Left lobe of liver (tissue), 2 donors: Measurements from ENCODE around the gene GPR153. TPM values are rescaled to one million over a fixed set of nuclear protein-coding genes. Genes with fewer than 3 reads are reported as not detected.

ENCODE experiments used
- ATAC-seq: fragments of 200-7000 bp; cut with Tn5 transposase; one replicate; pipeline ENCODE4 v1.9.1; 2020; ENCODE audit warnings: mild to moderate bottlenecking, moderate library complexity
- DNase-seq: peaks from one replicate; pipeline ENCODE4 v3.0.0-alpha.2; 2020; ENCODE audit warnings: low spot score
- total RNA-seq: library from RNA; stranded (reverse); gene quantifications from one replicate; pipeline ENCODE4 v1.2.1, GENCODE V29; 2021
- donor health status: DM: no; HTN: no; CAD: no; lungs with moderate emphysema.
- donor health status: DM: no; HTN: yes; CAD: no.

Gene GPR153
- total RNA-seq, 1 donor from 2014 or later: 40.0 TPM

- peak; percentile 59 for DNase-seq
- peak; percentile 70 for ATAC-seq
Measured at GRCh38 chr1:6287431-6287886, 26.6 kb upstream of the GPR153 start.

GRCh38 chr1:6287029-6287428 is 26.1 kb upstream of the GPR153 start:
- DNase-seq (no peak), ATAC-seq (peak; percentile 62)

- no peak for ATAC-seq
- DNase-seq: no peak
Measured at GRCh38 chr1:6286266-6286665, 25.4 kb upstream of the GPR153 start.

GRCh38 chr1:6285336-6285735 is 24.4 kb upstream of the GPR153 start:
- DNase-seq: no peak
- ATAC-seq: no peak

GRCh38 chr1:6282577-6283270 is 21.8 kb upstream of the GPR153 start:
- no peak for DNase-seq
- ATAC-seq: no peak

GRCh38 chr1:6281511-6282402 is 20.9 kb upstream of the GPR153 start:
- ATAC-seq (peak; percentile 69), DNase-seq (no peak)

- peak; percentile 54 for DNase-seq
- ATAC-seq: peak; percentile 79
Measured at GRCh38 chr1:6280761-6281451, 20.0 kb upstream of the GPR153 start.

GRCh38 chr1:6279613-6280383 is 18.9 kb upstream of the GPR153 start:
- no peak for DNase-seq

GRCh38 chr1:6279066-6279465 is 18.2 kb upstream of the GPR153 start:
- ATAC-seq (no peak), DNase-seq (no peak)

More at GRCh38 chr1:6279613-6280383, 18.9 kb upstream of the GPR153 start:
- no peak for ATAC-seq

- ATAC-seq (no peak), DNase-seq (no peak)
Measured at GRCh38 chr1:6278263-6278662, 17.4 kb upstream of the GPR153 start.

GRCh38 chr1:6276811-6277555 is 16.1 kb upstream of the GPR153 start:
- DNase-seq (no peak), ATAC-seq (no peak)

- ATAC-seq (no peak), DNase-seq (no peak)
Measured at GRCh38 chr1:6275826-6276782, 15.2 kb upstream of the GPR153 start.

- ATAC-seq (no peak), DNase-seq (no peak)
Measured at GRCh38 chr1:6274622-6275139, 13.8 kb upstream of the GPR153 start.

GRCh38 chr1:6274102-6274501 is 13.2 kb upstream of the GPR153 start:
- DNase-seq: no peak
- no peak for ATAC-seq

GRCh38 chr1:6273380-6273891 is 12.5 kb upstream of the GPR153 start:
- DNase-seq (no peak), ATAC-seq (no peak)

GRCh38 chr1:6272868-6273267 is 12.0 kb upstream of the GPR153 start:
- no peak for DNase-seq
- ATAC-seq: no peak

GRCh38 chr1:6272452-6272851 is 11.6 kb upstream of the GPR153 start:
- no peak for DNase-seq
- no peak for ATAC-seq

GRCh38 chr1:6271554-6271953 is 10.7 kb upstream of the GPR153 start:
- ATAC-seq (no peak), DNase-seq (no peak)
